Activated T-helper 1 cell treated with anti-CD3 and anti-CD28 coated beads, Interleukin-12 subunit alpha, Interleukin-12 subunit beta, Interleukin-2, Interleukin-4 antibody, amounts not matched to agents 30 ng/mL and 10 ng/mL and 1 ng/mL, durations not matched to agents 14 hours and 24 hours and 36 hours (primary cell): ENCODE data around the gene ORAI2. TPM values are rescaled to one million over a fixed set of nuclear protein-coding genes. Genes with fewer than 3 reads are reported as not detected.
A peak's percentile ranks its signal among the peaks of the same experiment; 100 is the strongest.

Experiments used
- DNase-seq: peaks from one replicate; pipeline ENCODE4 v3.0.0; 2021; ENCODE audit warnings: low spot score
- H3K27ac Mint-ChIP-seq: one replicate; pipeline ENCODE4 v1.8.0; 2021; ENCODE audit warnings: mild to moderate bottlenecking, mixed read lengths
- H3K27me3 Mint-ChIP-seq: one replicate; pipeline ENCODE4 v1.8.0; 2022; ENCODE audit warnings: mild to moderate bottlenecking, moderate library complexity, mixed read lengths; ENCODE audit not compliant: insufficient read depth
- H3K36me3 Mint-ChIP-seq: one replicate; pipeline ENCODE4 v1.8.0; 2021; ENCODE audit warnings: low read depth, mixed read lengths
- H3K4me1 Mint-ChIP-seq: one replicate; pipeline ENCODE4 v1.8.0; 2021; ENCODE audit warnings: low read depth, mixed read lengths
- H3K4me3 Mint-ChIP-seq: one replicate; pipeline ENCODE4 v1.8.0; 2021; ENCODE audit warnings: mild to moderate bottlenecking, moderate library complexity, mixed read lengths
- H3K9me3 Mint-ChIP-seq: one replicate; pipeline ENCODE4 v1.8.0; 2021; ENCODE audit warnings: mixed read lengths
- intact Hi-C: fragments of 100-400 bp; cut with micrococcal nuclease; formaldehyde crosslinking; loops from one replicate; pipeline ENCODE4 v1.15.1; 2024
- total RNA-seq: library from RNA; stranded (reverse); gene quantifications from 2 replicates; pipeline ENCODE4 v1.2.3, GENCODE V29; 2022

Gene ORAI2
- total RNA-seq, 1 donor from 2014 or later: 55.2 TPM

- H3K27ac Mint-ChIP-seq: peak overlapping the region; percentile 18
- peak overlapping the region; percentile 49 for H3K4me3 Mint-ChIP-seq
- H3K4me1 Mint-ChIP-seq: peaks cover 33% of the 10 kb centered on the region
- H3K9me3 Mint-ChIP-seq: no peaks in the 10 kb centered on the region
- no peaks in the 10 kb centered on the region for H3K27me3 Mint-ChIP-seq
- intact Hi-C loops: no loop called here
- peaks cover 12% of the 10 kb centered on the region for H3K36me3 Mint-ChIP-seq
- no peak for DNase-seq
These were observed 2.7 kb downstream of the ORAI2 start for GRCh38 chr7:102436118-102436517.

GRCh38 chr7:102439963-102440795, 6.8 kb downstream of the ORAI2 start:
- intact Hi-C loops: no loop called here
- H3K36me3 Mint-ChIP-seq: peaks cover 19% of the 10 kb centered on the region
- no peak for DNase-seq

GRCh38 chr7:102444961-102445673, 11.7 kb downstream of the ORAI2 start:
- Mint-ChIP-seq H3K4me1 (no peaks in the 10 kb centered on the region), H3K36me3 (peaks cover 18% of the 10 kb centered on the region), H3K9me3 (no peaks in the 10 kb centered on the region), H3K27ac (no peak overlapping the region), H3K4me3 (no peak overlapping the region), H3K27me3 (no peaks in the 10 kb centered on the region)
- intact Hi-C loops: no loop called here
- DNase-seq: no peak

More at GRCh38 chr7:102439963-102440795, 6.8 kb downstream of the ORAI2 start:
- Mint-ChIP-seq H3K4me1 (peaks cover 11% of the 10 kb centered on the region), H3K9me3 (no peaks in the 10 kb centered on the region), H3K4me3 (no peak overlapping the region), H3K27ac (no peak overlapping the region), H3K27me3 (no peaks in the 10 kb centered on the region)

- Mint-ChIP-seq H3K4me3 (no peak overlapping the region), H3K9me3 (no peaks in the 10 kb centered on the region), H3K36me3 (peaks cover 21% of the 10 kb centered on the region), H3K4me1 (no peaks in the 10 kb centered on the region), H3K27ac (no peak overlapping the region), H3K27me3 (no peaks in the 10 kb centered on the region)
- DNase-seq: no peak
- intact Hi-C loops: no loop called here
These were observed 12.3 kb downstream of the ORAI2 start for GRCh38 chr7:102445674-102446071.

GRCh38 chr7:102446387-102447156, 13.2 kb downstream of the ORAI2 start:
- H3K4me1 Mint-ChIP-seq: no peaks in the 10 kb centered on the region
- intact Hi-C loops: no loop called here
- DNase-seq: no peak
- H3K9me3 Mint-ChIP-seq: no peaks in the 10 kb centered on the region
- H3K27ac Mint-ChIP-seq: no peak overlapping the region
- H3K27me3 Mint-ChIP-seq: no peaks in the 10 kb centered on the region
- H3K4me3 Mint-ChIP-seq: no peak overlapping the region
- H3K36me3 Mint-ChIP-seq: peaks cover 21% of the 10 kb centered on the region

GRCh38 chr7:102447311-102447710, 13.9 kb downstream of the ORAI2 start:
- Mint-ChIP-seq H3K4me3 (no peak overlapping the region), H3K4me1 (no peaks in the 10 kb centered on the region), H3K27me3 (no peaks in the 10 kb centered on the region), H3K9me3 (no peaks in the 10 kb centered on the region), H3K36me3 (peaks cover 14% of the 10 kb centered on the region), H3K27ac (no peak overlapping the region)
- intact Hi-C loops: no loop called here
- no peak for DNase-seq

GRCh38 chr7:102449136-102449535, 15.8 kb downstream of the ORAI2 start:
- no peaks in the 10 kb centered on the region for H3K27me3 Mint-ChIP-seq

GRCh38 chr7:102450242-102450641, 16.9 kb downstream of the ORAI2 start:
- intact Hi-C loops: loop anchor here (1.0 kb wide), 2 partner anchors 38 to 46 kb away; no protein-coding TSS in a partner anchor

More at GRCh38 chr7:102449136-102449535, 15.8 kb downstream of the ORAI2 start:
- DNase-seq: no peak
- intact Hi-C loops: no loop called here
- Mint-ChIP-seq H3K9me3 (no peaks in the 10 kb centered on the region), H3K4me1 (no peaks in the 10 kb centered on the region), H3K4me3 (no peak overlapping the region), H3K36me3 (peaks cover 14% of the 10 kb centered on the region), H3K27ac (no peak overlapping the region)

GRCh38 chr7:102451371-102452054, 18.1 kb downstream of the ORAI2 start:
- no peaks in the 10 kb centered on the region for H3K27me3 Mint-ChIP-seq
- no peak for DNase-seq
- peaks cover 8% of the 10 kb centered on the region for H3K36me3 Mint-ChIP-seq
- H3K27ac Mint-ChIP-seq: no peak overlapping the region
- intact Hi-C loops: no loop called here
- no peaks in the 10 kb centered on the region for H3K4me1 Mint-ChIP-seq
- no peaks in the 10 kb centered on the region for H3K9me3 Mint-ChIP-seq
- no peak overlapping the region for H3K4me3 Mint-ChIP-seq

More at GRCh38 chr7:102450242-102450641, 16.9 kb downstream of the ORAI2 start:
- H3K4me1 Mint-ChIP-seq: no peaks in the 10 kb centered on the region
- no peak overlapping the region for H3K4me3 Mint-ChIP-seq
- peaks cover 11% of the 10 kb centered on the region for H3K36me3 Mint-ChIP-seq
- H3K27me3 Mint-ChIP-seq: no peaks in the 10 kb centered on the region
- H3K27ac Mint-ChIP-seq: no peak overlapping the region
- DNase-seq: no peak
- no peaks in the 10 kb centered on the region for H3K9me3 Mint-ChIP-seq

GRCh38 chr7:102452451-102452850, 19.1 kb downstream of the ORAI2 start:
- Mint-ChIP-seq H3K36me3 (peaks cover 8% of the 10 kb centered on the region), H3K27me3 (no peaks in the 10 kb centered on the region), H3K9me3 (no peaks in the 10 kb centered on the region), H3K27ac (no peak overlapping the region), H3K4me3 (no peak overlapping the region), H3K4me1 (no peaks in the 10 kb centered on the region)
- intact Hi-C loops: no loop called here
- DNase-seq: no peak

- intact Hi-C loops: no loop called here
- no peak overlapping the region for H3K4me3 Mint-ChIP-seq
- H3K27ac Mint-ChIP-seq: no peak overlapping the region
- H3K36me3 Mint-ChIP-seq: peaks cover 8% of the 10 kb centered on the region
- DNase-seq: no peak
- no peaks in the 10 kb centered on the region for H3K27me3 Mint-ChIP-seq
- no peaks in the 10 kb centered on the region for H3K9me3 Mint-ChIP-seq
- H3K4me1 Mint-ChIP-seq: no peaks in the 10 kb centered on the region
These were observed 19.9 kb downstream of the ORAI2 start for GRCh38 chr7:102453319-102453718.

GRCh38 chr7:102454468-102454867, 21.1 kb downstream of the ORAI2 start:
- H3K27ac Mint-ChIP-seq: no peak overlapping the region
- DNase-seq: no peak
- H3K4me1 Mint-ChIP-seq: no peaks in the 10 kb centered on the region
- intact Hi-C loops: no loop called here
- H3K4me3 Mint-ChIP-seq: no peak overlapping the region
- H3K27me3 Mint-ChIP-seq: no peaks in the 10 kb centered on the region
- peaks cover 4% of the 10 kb centered on the region for H3K36me3 Mint-ChIP-seq
- H3K9me3 Mint-ChIP-seq: no peaks in the 10 kb centered on the region
